ENCODE results near the gene SKIDA1.

GRCh38 chr10:21513405-21513788 lies 12.1 kb downstream of the SKIDA1 start:
- TF ChIP-seq CTCF (IDR thresholded peaks at IDR 0.05) (no peak), POLR2AphosphoS5 (IDR thresholded peaks at IDR 0.05) (no peak), POLR2A (IDR thresholded peaks at IDR 0.05) (no peak)
